Measurements from ENCODE around the gene RNF146. TPM values are rescaled to one million over a fixed set of nuclear protein-coding genes. Genes with fewer than 3 reads are reported as not detected.

The RNF146 gene
- total and polyA plus RNA-seq, 9 of the 15 experiments (the other 6 are each of a cell fraction or from before 2014, with no cell fraction given): 8.4 to 30.5 (median 17.5) TPM

GRCh38 chr6:127301199-127301700 lies 34.6 kb downstream of the RNF146 start:
- no TSS peak for BruUV-seq (replicated peaks)
- DNase-seq (ENCODE audit: extremely low read depth in 1 of 4, low spot score in 3 of 4): no peak
- in situ Hi-C loops (cut with MboI): loop anchor here (10.0 kb wide), 1 partner anchor 124 kb away; no protein-coding TSS in a partner anchor
- POLR2A ChIA-PET: no interaction called here
- no peak for TF ChIP-seq ZC3H4 (CRISPR knock-in tag; IDR thresholded peaks at IDR 0.05; ENCODE audit: borderline replicate concordance)
- no peak for TF ChIP-seq ETS2 (tag; IDR thresholded peaks at IDR 0.05; ENCODE audit: borderline replicate concordance, poor library complexity, severe bottlenecking)
- no peak for TF ChIP-seq HMGN3 (IDR thresholded peaks at IDR 0.05; ENCODE audit: borderline replicate concordance, extremely low read depth, insufficient read length, low read depth, low read length)
- Histone ChIP-seq H3K4me2 (ENCODE audit: insufficient read depth, low read length) (no peak overlapping the region), H3K4me3 (no peak overlapping the region), H3K27me3 (ENCODE audit: control insufficient read depth in 2 of 2, insufficient read depth in 2 of 2, low read length in 2 of 2) (no peaks in the 10 kb centered on the region), H3K9ac (ENCODE audit: insufficient read depth in 1 of 2, low read depth in 2 of 2, low read length in 2 of 2) (no peak overlapping the region), H3K9me3 (replicated peaks; ENCODE audit: control insufficient read depth, insufficient read depth, low read depth, low read length) (no peaks in the 10 kb centered on the region), H3K9me1 (ENCODE audit: control insufficient read depth, insufficient read depth, low read length) (no peaks in the 10 kb centered on the region), H3K36me3 (ENCODE audit: control insufficient read depth, insufficient read depth, low read length) (peaks cover 12% of the 10 kb centered on the region; the same call in 2 of the 3 replicates), H2AFZ (ENCODE audit: low read depth, low read length) (no peak overlapping the region), H4K20me1 (replicated peaks; ENCODE audit: control insufficient read depth, insufficient read depth, low read length) (no peaks in the 10 kb centered on the region; the same call in none of the 2 replicates), H3K79me2 (ENCODE audit: control insufficient read depth, insufficient read depth, low read length) (peaks cover 13% of the 10 kb centered on the region), H3K27ac (ENCODE audit: extremely low read depth, low read depth, low read length) (no peak overlapping the region), H3K4me1 (replicated peaks in 1 of 2; ENCODE audit: control insufficient read depth in 2 of 2, insufficient read depth in 2 of 2, low read length in 2 of 2) (no peaks in the 10 kb centered on the region)
- CTCF ChIA-PET (ENCODE audit: low intra/inter-chr PET ratio): no interaction called here
- intact Hi-C loops (cut with micrococcal nuclease): loop anchor here (5.0 kb wide), 1 partner anchor 236 kb away; no protein-coding TSS in a partner anchor
- ATAC-seq: no peak
- WGBS (ENCODE audit: insufficient coverage, low coverage, missing lambda C conversion rate): 96% methylated on average over 6 of the region's 6 CpGs
- FAIRE-seq: no peak
